ENCODE results near the gene TAC4. TPM values are rescaled to one million over a fixed set of nuclear protein-coding genes. Genes with fewer than 3 reads are reported as not detected.

The TAC4 gene
- polyA plus RNA-seq, 2 of the 4 experiments (the other 2 are of a cell fraction), result not detected

DNA sequence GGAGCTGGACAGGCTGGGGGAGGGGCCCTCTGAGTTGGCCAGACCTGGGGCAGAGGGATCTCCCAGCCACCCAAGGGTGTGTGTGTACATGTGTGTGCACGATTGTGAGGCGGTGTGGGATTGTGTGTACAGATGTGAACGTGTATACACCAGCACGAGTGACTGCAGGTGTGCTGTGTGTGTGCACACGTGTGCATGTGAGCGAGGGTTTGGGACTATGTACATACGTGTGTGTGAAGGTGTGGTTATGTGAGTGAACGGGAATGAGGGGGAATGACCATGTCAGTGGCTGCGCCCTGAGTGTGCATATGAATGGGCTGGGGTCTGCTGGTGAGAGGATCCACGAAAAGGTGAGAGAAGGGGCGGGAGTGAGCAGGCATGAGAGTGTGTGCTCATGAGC lies 22.4 kb upstream of the TAC4 start:
- no peak for ATAC-seq
- H3K27ac ChIP-seq, result no peak overlapping the region
- H3K4me2 ChIP-seq, result no peak overlapping the region
- no peak for FAIRE-seq
- no peak overlapping the region for H3K4me3 ChIP-seq
- 67% methylated on average over 11 of the region's 11 CpGs for WGBS (ENCODE audit: missing lambda C conversion rate)
- H3K9me3 ChIP-seq, result no peaks in the 10 kb centered on the region
- ChIA-PET POLR2A (no interaction called here), CTCF (interaction anchor here (1.0 to 34.2 kb wide), 7 partner anchors 7 to 116 kb away, joined by 3 to 1602 read pairs (median 6); partner anchors contain the start of genes DLX3 and DLX4)
- no peak for DNase-seq (ENCODE audit: low read depth in 1 of 2, low spot score in 1 of 2)
- no peaks in the 10 kb centered on the region for H3K4me1 ChIP-seq
- TF ChIP-seq HOXB5 (CRISPR knock-in tag; IDR thresholded peaks at IDR 0.05), result no peak

DNA sequence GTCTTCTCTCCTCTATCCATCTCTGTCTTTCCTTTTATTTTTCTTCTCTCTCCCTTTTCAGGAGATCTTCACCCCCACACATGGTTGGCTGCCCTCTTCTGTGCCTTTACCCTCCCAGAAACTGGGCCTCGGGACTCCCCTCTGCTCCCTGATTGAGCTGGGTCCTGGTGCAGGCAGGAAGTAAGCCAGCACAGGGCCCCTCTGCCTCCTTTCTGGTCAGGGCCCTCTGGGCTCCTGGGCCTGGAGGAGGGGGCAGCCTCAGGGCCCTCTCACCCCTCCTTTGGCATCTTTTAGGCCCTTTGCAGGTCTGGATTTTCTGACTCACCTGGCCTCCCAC lies 21.1 kb upstream of the TAC4 start:
- ATAC-seq (no peak), DNase-seq (ENCODE audit: low read depth in 1 of 2, low spot score in 1 of 2) (no peak), FAIRE-seq (no peak)
- no peaks in the 10 kb centered on the region for H3K4me1 ChIP-seq
- ChIA-PET CTCF (interaction anchor here (13.1 to 34.2 kb wide), 3 partner anchors 6 to 117 kb away, joined by 194 to 1602 read pairs (median 194); partner anchors contain the start of genes DLX3 and DLX4), POLR2A (no interaction called here)
- H3K27ac ChIP-seq, result no peak overlapping the region
- TF ChIP-seq, protein P1, sequence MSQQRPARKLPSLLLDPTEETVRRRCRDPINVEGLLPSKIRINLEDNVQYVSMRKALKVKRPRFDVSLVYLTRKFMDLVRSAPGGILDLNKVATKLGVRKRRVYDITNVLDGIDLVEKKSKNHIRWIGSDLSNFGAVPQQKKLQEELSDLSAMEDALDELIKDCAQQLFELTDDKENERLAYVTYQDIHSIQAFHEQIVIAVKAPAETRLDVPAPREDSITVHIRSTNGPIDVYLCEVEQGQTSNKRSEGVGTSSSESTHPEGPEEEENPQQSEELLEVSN (IDR thresholded peaks at IDR 0.05; ENCODE audit: borderline replicate concordance, low read depth), result no peak
- no peak for TF ChIP-seq NFE2L2 (conservative IDR thresholded peaks at IDR 0.05; ENCODE audit: low read length)
- no peak for TF ChIP-seq FOSL2 (IDR thresholded peaks at IDR 0.05)
- no peak for TF ChIP-seq FOSL2 (CRISPR knock-in tag; IDR thresholded peaks at IDR 0.05)
- TF ChIP-seq, protein P2, sequence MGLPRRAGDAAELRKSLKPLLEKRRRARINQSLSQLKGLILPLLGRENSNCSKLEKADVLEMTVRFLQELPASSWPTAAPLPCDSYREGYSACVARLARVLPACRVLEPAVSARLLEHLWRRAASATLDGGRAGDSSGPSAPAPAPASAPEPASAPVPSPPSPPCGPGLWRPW (IDR thresholded peaks at IDR 0.05), result no peak
- TF ChIP-seq HOXB5 (CRISPR knock-in tag; IDR thresholded peaks at IDR 0.05), result no peak
- no peak for TF ChIP-seq NR3C1 (IDR thresholded peaks at IDR 0.05)
- TF ChIP-seq ZC3H11A (IDR thresholded peaks at IDR 0.05), result no peak
- TF ChIP-seq EHMT2 (IDR thresholded peaks at IDR 0.05; ENCODE audit: low read depth), result no peak
- no peak for TF ChIP-seq KDM5A (IDR thresholded peaks at IDR 0.05)
- no peak for TF ChIP-seq EHF (CRISPR knock-in tag; IDR thresholded peaks at IDR 0.05)
- TF ChIP-seq HEYL (CRISPR knock-in tag; IDR thresholded peaks at IDR 0.05), result no peak
- TF ChIP-seq ESRRA (IDR thresholded peaks at IDR 0.05; ENCODE audit: borderline replicate concordance, low read length), result no peak
- TF ChIP-seq HOXA7 (CRISPR knock-in tag; IDR thresholded peaks at IDR 0.05), result no peak
- TF ChIP-seq CEBPB (IDR thresholded peaks at IDR 0.05), result no peak
- TF ChIP-seq PHF8 (IDR thresholded peaks at IDR 0.05; ENCODE audit: borderline replicate concordance, low read depth), result no peak
- TF ChIP-seq CBX8 (IDR thresholded peaks at IDR 0.05), result no peak
- no peak for TF ChIP-seq RCOR1 (IDR thresholded peaks at IDR 0.05; ENCODE audit: low read depth, low read length)
- TF ChIP-seq, protein P3, sequence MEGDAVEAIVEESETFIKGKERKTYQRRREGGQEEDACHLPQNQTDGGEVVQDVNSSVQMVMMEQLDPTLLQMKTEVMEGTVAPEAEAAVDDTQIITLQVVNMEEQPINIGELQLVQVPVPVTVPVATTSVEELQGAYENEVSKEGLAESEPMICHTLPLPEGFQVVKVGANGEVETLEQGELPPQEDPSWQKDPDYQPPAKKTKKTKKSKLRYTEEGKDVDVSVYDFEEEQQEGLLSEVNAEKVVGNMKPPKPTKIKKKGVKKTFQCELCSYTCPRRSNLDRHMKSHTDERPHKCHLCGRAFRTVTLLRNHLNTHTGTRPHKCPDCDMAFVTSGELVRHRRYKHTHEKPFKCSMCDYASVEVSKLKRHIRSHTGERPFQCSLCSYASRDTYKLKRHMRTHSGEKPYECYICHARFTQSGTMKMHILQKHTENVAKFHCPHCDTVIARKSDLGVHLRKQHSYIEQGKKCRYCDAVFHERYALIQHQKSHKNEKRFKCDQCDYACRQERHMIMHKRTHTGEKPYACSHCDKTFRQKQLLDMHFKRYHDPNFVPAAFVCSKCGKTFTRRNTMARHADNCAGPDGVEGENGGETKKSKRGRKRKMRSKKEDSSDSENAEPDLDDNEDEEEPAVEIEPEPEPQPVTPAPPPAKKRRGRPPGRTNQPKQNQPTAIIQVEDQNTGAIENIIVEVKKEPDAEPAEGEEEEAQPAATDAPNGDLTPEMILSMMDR (IDR thresholded peaks at IDR 0.05), result no peak
- no peak for TF ChIP-seq TFCP2L1 (CRISPR knock-in tag; IDR thresholded peaks at IDR 0.05)
- WGBS (ENCODE audit: missing lambda C conversion rate), result 21% methylated on average over 1 of the region's 1 CpG
- no peaks in the 10 kb centered on the region for H3K9me3 ChIP-seq
- H3K4me3 ChIP-seq, result no peak overlapping the region
- no peak overlapping the region for H3K4me2 ChIP-seq

DNA sequence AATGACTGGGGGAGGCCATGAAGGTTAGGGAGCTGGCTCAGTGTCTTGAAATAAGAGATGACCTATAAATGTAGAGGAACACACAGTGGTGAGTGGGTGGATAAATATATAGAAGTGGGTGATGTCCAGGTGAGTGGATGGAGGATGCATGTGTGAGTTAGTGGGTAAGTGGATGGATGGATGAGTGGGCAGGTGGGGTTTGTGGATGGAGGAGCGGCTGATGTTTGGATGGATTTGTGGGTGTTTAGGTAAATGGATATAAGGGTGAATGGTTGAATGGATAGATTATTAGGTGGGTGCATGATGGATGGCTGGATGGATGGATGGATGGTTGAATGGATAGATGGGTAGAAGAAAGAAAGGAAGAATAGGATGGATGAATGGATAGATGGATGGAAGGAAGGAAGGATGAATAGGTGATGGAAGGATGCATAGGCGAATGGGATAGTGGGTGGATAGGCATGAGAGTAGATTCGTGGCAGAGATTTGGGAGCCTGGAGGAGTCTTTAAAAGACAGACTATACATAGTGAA lies 19.1 kb upstream of the TAC4 start:
- ATAC-seq (no peak), DNase-seq (ENCODE audit: low read depth in 1 of 2, low spot score in 1 of 2) (no peak), FAIRE-seq (no peak)
- Histone ChIP-seq H3K27ac (no peak overlapping the region), H3K4me3 (no peak overlapping the region), H3K9me3 (no peaks in the 10 kb centered on the region), H3K4me1 (no peaks in the 10 kb centered on the region), H3K4me2 (no peak overlapping the region)
- POLR2A ChIA-PET, result no interaction called here
- TF ChIP-seq HOXB13 (CRISPR knock-in tag; IDR thresholded peaks at IDR 0.05; ENCODE audit: low read depth) (no peak), POLR2A (IDR thresholded peaks at IDR 0.05; ENCODE audit: low read length) (no peak), CHD2 (IDR thresholded peaks at IDR 0.05; ENCODE audit: low read length, partially characterized antibody) (no peak), EHMT2 (IDR thresholded peaks at IDR 0.05; ENCODE audit: low read depth) (no peak), CBX8 (IDR thresholded peaks at IDR 0.05) (no peak), EHF (CRISPR knock-in tag; IDR thresholded peaks at IDR 0.05) (no peak), CHD4 (IDR thresholded peaks at IDR 0.05; ENCODE audit: borderline replicate concordance) (no peak), SREBF2 (IDR thresholded peaks at IDR 0.05) (no peak), BHLHE40 (IDR thresholded peaks at IDR 0.05; ENCODE audit: low read depth, low read length) (no peak), KDM1A (IDR thresholded peaks at IDR 0.05; ENCODE audit: low read depth) (no peak), NFE2L2 (conservative IDR thresholded peaks at IDR 0.05; ENCODE audit: low read length) (no peak), RARB (CRISPR knock-in tag; IDR thresholded peaks at IDR 0.05) (no peak), RCOR1 (IDR thresholded peaks at IDR 0.05; ENCODE audit: low read depth, low read length) (no peak), POLR2AphosphoS2 (conservative IDR thresholded peaks at IDR 0.05; ENCODE audit: low read length) (no peak)
- 71% methylated on average over 3 of the region's 3 CpGs for WGBS (ENCODE audit: missing lambda C conversion rate)
- CTCF ChIA-PET, result interaction anchor here (0.9 to 34.2 kb wide), 6 partner anchors 8 to 228 kb away, joined by 3 to 1602 read pairs (median 6); partner anchors contain the start of genes DLX3, DLX4 and TAC4
